C4-2B (cell line): ENCODE results near the gene GOLM1.
"Not testable (repeated sequence)": the region's sequence is repeated elsewhere in the genome, so short reads cannot be mapped to it uniquely, and the experiment has no call there.

ENCODE experiments used
- H3K27ac ChIP-seq: fragments of 450-650 bp; 2 replicates; pipeline ENCODE4 v1.5.1; 2017
- CTCF ChIP-seq: fragments of 450-650 bp; conservative IDR thresholded peaks from 2 replicates; pipeline ENCODE4 v1.5.1; 2017; ENCODE audit warnings: mild to moderate bottlenecking
- ZFX ChIP-seq: fragments of 450-650 bp; IDR thresholded peaks from 2 replicates; pipeline ENCODE4 v1.6.1; 2017

Gene GOLM1, protein sequence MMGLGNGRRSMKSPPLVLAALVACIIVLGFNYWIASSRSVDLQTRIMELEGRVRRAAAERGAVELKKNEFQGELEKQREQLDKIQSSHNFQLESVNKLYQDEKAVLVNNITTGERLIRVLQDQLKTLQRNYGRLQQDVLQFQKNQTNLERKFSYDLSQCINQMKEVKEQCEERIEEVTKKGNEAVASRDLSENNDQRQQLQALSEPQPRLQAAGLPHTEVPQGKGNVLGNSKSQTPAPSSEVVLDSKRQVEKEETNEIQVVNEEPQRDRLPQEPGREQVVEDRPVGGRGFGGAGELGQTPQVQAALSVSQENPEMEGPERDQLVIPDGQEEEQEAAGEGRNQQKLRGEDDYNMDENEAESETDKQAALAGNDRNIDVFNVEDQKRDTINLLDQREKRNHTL

DNA sequence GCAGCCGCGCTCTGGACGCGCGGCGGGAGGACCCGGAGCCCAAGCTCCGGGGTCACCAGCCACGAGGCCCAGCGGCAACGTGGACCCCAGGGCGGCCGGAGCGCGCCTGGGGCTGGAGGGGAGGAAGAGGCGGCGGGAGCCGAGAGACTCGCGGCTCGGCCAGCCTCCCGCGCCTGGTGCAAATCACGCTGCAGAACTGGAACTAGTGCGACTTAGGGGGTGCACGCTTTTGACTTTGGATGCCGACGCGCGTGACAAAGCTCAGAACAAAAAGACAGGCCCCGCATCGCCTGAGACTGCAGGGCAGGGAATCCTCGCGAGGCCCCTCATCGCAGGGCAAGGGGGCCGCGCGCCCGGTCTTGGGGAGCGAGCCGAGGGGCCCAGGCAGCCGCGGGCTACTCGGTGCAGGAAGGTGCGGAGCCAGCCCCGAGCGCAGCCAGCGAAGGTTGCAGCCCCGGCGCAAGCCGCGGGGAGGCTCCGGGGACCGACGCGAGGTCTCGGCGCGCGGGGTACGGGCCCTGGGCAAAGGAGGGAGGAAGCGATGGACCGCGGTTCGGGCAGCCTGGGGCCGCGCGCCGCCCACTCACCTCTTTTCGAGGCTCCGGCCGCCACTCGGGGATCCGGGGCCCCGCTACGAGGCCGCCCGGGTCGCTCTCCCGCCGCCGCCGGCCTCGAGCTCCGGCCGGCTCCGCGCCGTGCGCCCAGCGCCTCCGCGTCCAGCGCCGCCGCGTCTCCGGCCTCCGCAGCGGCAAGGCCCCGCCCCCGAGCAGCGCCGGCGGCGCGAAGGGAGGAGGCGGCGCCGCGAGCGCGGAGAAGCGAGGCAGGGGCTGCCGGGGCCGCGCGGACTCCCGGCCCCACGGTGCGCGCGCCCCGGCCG is at the start of gene GOLM1:
Gene GOLM1, minus strand, starts transcription at position 735 of the 877 bp plus-strand sequence. CDS start 20,238 bp downstream, outside the sequence.
- H3K27ac ChIP-seq, result peak within 1 kb of the TSS; percentile 77
- TF ChIP-seq ZFX (peak; percentile 86), CTCF (peak; percentile 32)

GRCh38 chr9:86146671-86147070 is 47.3 kb upstream of the GOLM1 start:
- not testable (repeated sequence) for H3K27ac ChIP-seq

DNA sequence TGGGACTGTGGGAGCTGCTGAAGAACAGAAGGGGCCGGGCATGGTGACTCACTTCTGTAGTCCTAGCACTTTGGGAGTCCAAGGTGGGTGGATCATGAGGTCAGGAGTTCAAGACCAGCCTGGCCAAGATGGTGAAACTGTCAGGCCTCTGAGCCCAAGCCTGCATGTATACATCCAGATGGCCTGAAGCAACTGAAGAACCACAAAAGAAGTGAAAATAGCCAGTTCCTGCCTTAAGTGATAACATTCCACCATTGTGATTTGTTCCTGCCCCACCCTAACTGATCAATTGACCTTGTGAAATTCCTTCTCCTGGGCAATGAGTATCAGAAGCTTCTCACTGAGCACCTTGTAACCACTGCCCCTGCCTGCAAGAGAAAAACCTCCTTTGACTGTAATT is 46.6 kb upstream of the GOLM1 start:
- H3K27ac ChIP-seq, result not testable (repeated sequence)

GRCh38 chr9:86142973-86143372 is 43.6 kb upstream of the GOLM1 start:
- TF ChIP-seq ZFX, result no peak
- TF ChIP-seq CTCF, result no peak
- no peak overlapping the region for H3K27ac ChIP-seq

DNA sequence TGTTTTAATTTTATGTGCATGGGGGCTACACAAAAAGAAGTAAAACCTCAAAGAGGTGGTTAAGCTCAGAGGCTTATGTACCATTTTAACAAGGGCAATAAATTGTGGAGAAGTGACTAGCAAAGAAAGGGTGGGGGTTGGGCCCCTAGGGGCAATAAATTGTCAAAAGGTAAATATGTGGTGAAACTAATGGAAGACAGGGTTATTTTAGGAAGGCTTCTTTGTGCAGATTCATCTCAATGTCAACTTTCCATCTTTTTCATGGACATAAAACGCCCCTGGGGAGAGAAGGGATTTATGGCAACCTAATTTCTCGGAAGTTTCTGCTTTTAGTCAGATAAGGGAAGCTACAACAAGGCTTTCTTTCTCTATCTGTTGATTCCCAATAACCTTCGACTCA is 42.5 kb upstream of the GOLM1 start:
- TF ChIP-seq CTCF, result no peak
- TF ChIP-seq ZFX, result no peak
- no peak overlapping the region for H3K27ac ChIP-seq

DNA sequence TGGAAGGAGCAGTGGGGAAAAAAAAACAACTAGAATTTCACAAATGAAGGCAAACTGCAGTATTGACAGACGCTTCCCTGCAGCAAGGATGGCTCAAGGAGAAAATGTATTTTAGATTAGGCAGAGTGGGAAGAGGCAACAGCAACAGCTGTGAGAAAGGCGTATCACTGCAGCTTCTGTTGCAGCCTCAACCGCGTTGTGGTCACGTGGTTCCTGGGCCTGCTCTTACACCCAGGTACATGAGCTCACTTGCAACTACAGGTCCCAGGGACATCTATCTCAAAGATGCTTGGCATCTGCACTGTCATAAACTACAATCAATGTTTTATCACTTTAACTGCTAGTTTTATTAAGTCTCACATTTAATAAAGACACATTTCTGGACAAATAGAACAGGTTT is 36.0 kb upstream of the GOLM1 start:
- no peak for TF ChIP-seq CTCF
- no peak overlapping the region for H3K27ac ChIP-seq

DNA sequence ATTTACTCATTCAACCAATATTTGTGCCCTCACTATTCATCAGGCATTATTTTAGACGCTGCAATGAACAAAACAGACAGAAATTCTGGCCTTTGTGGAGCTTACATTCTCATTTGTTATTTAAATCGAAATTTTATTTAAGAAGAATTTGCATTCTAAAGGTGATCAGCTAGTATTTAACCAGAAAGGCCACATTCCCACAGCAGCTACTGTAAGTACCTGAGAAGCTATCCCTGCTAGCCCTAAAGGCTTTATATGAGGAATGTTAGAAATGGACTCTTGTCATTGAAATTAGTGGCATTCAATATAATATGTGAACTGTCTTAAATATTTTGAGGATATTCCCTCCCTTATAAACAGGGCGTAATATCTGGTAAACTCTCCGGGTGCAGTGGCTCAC is 35.0 kb upstream of the GOLM1 start:
- TF ChIP-seq ZFX (no peak), CTCF (no peak)
- H3K27ac ChIP-seq, result no peak overlapping the region

DNA sequence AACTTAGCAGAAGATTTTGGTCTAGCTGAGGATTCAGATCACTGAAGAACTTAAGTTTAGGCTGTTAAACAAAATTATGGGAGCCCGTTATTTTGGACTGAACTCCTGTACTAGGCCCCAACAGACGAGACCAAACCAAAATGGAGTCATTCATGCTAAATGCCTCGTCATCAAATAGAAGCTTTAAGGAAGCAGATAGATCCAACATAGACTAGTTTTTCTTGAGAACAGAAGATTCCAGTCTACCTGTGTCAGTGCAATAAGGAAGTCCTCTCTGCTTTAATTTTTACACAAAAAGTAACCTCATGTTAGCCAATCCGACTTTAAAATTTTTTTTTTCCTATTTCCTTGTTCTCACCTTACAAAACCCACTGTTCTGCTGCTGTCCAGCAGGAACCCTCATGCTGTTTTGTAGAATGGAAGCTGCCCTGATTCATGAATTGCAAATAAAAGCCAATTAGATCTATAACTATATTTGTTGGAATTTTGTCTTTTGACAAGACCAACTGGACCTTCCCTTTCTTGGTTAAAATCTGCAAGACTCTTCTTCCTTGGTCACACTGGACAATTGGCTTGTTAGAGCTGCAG is 29.0 kb upstream of the GOLM1 start:
- no peak overlapping the region for H3K27ac ChIP-seq
- TF ChIP-seq ZFX, result no peak
